Endothelial cell (in vitro differentiated cells): ENCODE measurements around the gene COG7. TPM values are rescaled to one million over a fixed set of nuclear protein-coding genes. Genes with fewer than 3 reads are reported as not detected.

ENCODE experiments used
- DNase-seq: peaks from one replicate; pipeline ENCODE4 v3.0.0; 2021; ENCODE audit warnings: low spot score
- H3K27ac Mint-ChIP-seq: one replicate; pipeline ENCODE4 v1.8.0; 2021; ENCODE audit warnings: mixed read lengths, inconsistent platforms; ENCODE audit not compliant: unreplicated experiment
- H3K27me3 Mint-ChIP-seq: one replicate; pipeline ENCODE4 v1.8.0; 2021; ENCODE audit warnings: mild to moderate bottlenecking, moderate library complexity, mixed read lengths, inconsistent platforms; ENCODE audit not compliant: unreplicated experiment
- H3K36me3 Mint-ChIP-seq: one replicate; pipeline ENCODE4 v1.8.0; 2021; ENCODE audit warnings: mild to moderate bottlenecking, low read depth, mixed read lengths, inconsistent platforms; ENCODE audit not compliant: unreplicated experiment
- H3K4me1 Mint-ChIP-seq: one replicate; pipeline ENCODE4 v1.8.0; 2021; ENCODE audit warnings: mild to moderate bottlenecking, mixed read lengths, inconsistent platforms; ENCODE audit not compliant: unreplicated experiment
- H3K4me3 Mint-ChIP-seq: one replicate; pipeline ENCODE4 v1.8.0; 2021; ENCODE audit warnings: mild to moderate bottlenecking, mixed read lengths, inconsistent platforms; ENCODE audit not compliant: unreplicated experiment
- H3K9me3 Mint-ChIP-seq: one replicate; pipeline ENCODE4 v1.8.0; 2021; ENCODE audit warnings: mixed read lengths, inconsistent platforms; ENCODE audit not compliant: unreplicated experiment
- total RNA-seq: library from RNA; stranded (reverse); fragmentation: NEBNext Ultra II Directional; extraction: Animal tissue kit (Norgen Biotek cat#: 25700); gene quantifications from one replicate; pipeline ENCODE4 v1.2.1, GENCODE V29; 2021; ENCODE audit not compliant: unreplicated experiment
- TF ChIP-seq, protein P1 (sequence below): fragments of 200-600 bp; sonication (generic); IDR thresholded peaks from one replicate; pipeline ENCODE4 v1.5.0; 2021; ENCODE audit warnings: antibody characterized with exemption; ENCODE audit not compliant: unreplicated experiment

The COG7 gene
- total RNA-seq, 1 donor from 2014 or later = 10.1 TPM

DNA sequence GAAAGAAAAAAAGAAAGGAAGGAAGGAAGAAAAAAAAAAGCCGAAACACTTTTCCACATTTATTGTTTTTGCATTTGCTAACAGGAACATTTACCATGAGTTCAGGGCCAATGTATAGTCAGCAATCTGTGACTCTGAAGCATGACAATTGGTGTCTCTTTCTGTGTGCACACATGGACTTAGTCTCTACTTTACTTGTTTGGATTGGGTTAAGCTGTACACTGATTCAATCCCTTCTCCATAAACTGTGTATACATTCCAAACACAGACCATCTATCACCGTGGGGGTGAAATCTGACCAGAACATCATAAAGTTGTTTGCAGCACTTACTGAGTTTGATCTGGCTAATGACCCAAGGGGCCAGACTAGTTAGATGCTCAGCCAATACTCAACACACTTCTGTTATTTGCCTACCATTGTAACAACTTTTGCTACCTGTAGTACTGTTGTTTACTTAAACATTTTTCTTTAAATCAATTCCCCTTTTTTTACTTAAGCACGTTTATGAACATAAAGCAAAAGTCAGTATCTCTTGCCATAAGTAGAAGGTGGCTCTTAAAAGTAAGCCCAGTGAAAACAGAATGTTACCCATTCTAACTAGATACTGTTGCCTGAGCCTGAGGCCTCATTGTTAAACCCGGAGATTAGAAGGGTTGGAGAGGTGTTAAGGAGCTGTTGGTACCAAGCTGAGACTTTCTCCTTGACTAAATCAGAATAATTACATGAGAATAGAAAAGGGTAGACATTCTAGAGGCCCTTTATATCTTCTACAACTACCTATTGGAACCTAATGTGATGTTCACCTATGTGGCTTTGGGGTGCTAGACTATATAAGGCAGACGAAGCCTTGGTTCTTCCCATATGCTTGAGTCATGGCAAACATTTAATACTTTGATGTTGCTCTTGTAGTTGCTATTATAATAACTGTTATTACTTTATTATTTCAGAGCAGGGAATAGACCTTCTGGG is 109.1 kb downstream of the COG7 start:
- no peaks in the 10 kb centered on the region for H3K27me3 Mint-ChIP-seq
- DNase-seq = no peak

GRCh38 chr16:23342083-23342640 is 110.8 kb downstream of the COG7 start:
- Mint-ChIP-seq H3K4me1 (no peaks in the 10 kb centered on the region), H3K9me3 (no peaks in the 10 kb centered on the region), H3K4me3 (no peak overlapping the region), H3K27me3 (no peaks in the 10 kb centered on the region), H3K27ac (no peak overlapping the region), H3K36me3 (no peaks in the 10 kb centered on the region)
- TF ChIP-seq, protein P1, sequence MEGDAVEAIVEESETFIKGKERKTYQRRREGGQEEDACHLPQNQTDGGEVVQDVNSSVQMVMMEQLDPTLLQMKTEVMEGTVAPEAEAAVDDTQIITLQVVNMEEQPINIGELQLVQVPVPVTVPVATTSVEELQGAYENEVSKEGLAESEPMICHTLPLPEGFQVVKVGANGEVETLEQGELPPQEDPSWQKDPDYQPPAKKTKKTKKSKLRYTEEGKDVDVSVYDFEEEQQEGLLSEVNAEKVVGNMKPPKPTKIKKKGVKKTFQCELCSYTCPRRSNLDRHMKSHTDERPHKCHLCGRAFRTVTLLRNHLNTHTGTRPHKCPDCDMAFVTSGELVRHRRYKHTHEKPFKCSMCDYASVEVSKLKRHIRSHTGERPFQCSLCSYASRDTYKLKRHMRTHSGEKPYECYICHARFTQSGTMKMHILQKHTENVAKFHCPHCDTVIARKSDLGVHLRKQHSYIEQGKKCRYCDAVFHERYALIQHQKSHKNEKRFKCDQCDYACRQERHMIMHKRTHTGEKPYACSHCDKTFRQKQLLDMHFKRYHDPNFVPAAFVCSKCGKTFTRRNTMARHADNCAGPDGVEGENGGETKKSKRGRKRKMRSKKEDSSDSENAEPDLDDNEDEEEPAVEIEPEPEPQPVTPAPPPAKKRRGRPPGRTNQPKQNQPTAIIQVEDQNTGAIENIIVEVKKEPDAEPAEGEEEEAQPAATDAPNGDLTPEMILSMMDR = no peak
- DNase-seq = no peak

More for the DNA sequence above, 109.1 kb downstream of the COG7 start:
- Mint-ChIP-seq H3K4me1 (no peaks in the 10 kb centered on the region), H3K27ac (no peak overlapping the region), H3K9me3 (no peaks in the 10 kb centered on the region), H3K36me3 (no peaks in the 10 kb centered on the region), H3K4me3 (no peak overlapping the region)
- TF ChIP-seq, protein P1 = no peak

DNA sequence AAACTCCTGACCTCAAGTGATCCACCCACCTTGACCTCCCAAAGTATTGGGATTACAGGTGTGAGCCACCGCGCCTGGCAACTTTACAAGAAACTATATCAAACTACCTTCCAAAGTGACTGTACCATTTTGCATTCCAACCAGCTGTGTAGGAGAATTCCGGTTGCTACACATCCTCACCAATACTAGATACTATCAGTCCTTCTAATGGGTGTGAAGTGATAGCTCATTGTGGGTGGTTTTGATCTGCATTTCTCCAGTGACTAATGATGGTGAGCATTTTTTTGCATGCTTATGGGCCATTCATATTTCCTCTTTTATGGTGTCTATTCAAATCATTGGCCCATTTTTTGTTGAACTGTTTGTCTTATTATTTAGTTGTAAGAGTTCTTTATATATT is 113.2 kb downstream of the COG7 start:
- no peak overlapping the region for H3K4me3 Mint-ChIP-seq
- no peak for DNase-seq
- no peaks in the 10 kb centered on the region for H3K27me3 Mint-ChIP-seq
- TF ChIP-seq, protein P1 = no peak
- no peak overlapping the region for H3K27ac Mint-ChIP-seq
- H3K9me3 Mint-ChIP-seq = no peaks in the 10 kb centered on the region
- no peaks in the 10 kb centered on the region for H3K4me1 Mint-ChIP-seq
- H3K36me3 Mint-ChIP-seq = no peaks in the 10 kb centered on the region

Other genes starting within 250 kb of the COG7 start
- gene SCNN1B, start 150.9 kb downstream of the COG7 start, total RNA-seq = not detected
- 65.1 TPM for gene GGA2, start 57.3 kb upstream of the COG7 start, total RNA-seq
- gene EARS2, start 104.2 kb upstream of the COG7 start, total RNA-seq = 14.1 TPM
- 89.1 TPM for gene UBFD1, start 104.5 kb upstream of the COG7 start, total RNA-seq
- gene NDUFAB1, start 143.1 kb upstream of the COG7 start, total RNA-seq = 91.7 TPM
- 14.5 TPM for gene PALB2, start 188.1 kb upstream of the COG7 start, total RNA-seq
- gene DCTN5, start 188.3 kb upstream of the COG7 start, total RNA-seq = 93.8 TPM
- gene PLK1, start 225.7 kb upstream of the COG7 start, total RNA-seq = 16.0 TPM